Neural cell (in vitro differentiated cells): Measurements from ENCODE around the gene ADAMTS17.

Source experiments
- CTCF ChIP-seq: fragments of 450-650 bp; IDR thresholded peaks from 2 replicates; pipeline ENCODE4 v1.5.1; 2014; ENCODE audit warnings: antibody characterized with exemption, mild to moderate bottlenecking, moderate library complexity; ENCODE audit not compliant: poor library complexity, severe bottlenecking
- EP300 ChIP-seq: fragments of 450-650 bp; conservative IDR thresholded peaks from 2 replicates; pipeline ENCODE4 v1.6.1; 2014; ENCODE audit warnings: antibody characterized with exemption, mild to moderate bottlenecking, moderate library complexity; ENCODE audit not compliant: poor library complexity, severe bottlenecking
- POLR2AphosphoS5 ChIP-seq: IDR thresholded peaks from 2 replicates; pipeline ENCODE4 v1.6.1; 2012
- SMC3 ChIP-seq: fragments of 450-650 bp; conservative IDR thresholded peaks from 2 replicates; pipeline ENCODE4 v1.6.1; 2014; ENCODE audit warnings: antibody characterized with exemption, mild to moderate bottlenecking, moderate library complexity; ENCODE audit not compliant: poor library complexity

- TF ChIP-seq CTCF (no peak), EP300 (no peak), POLR2AphosphoS5 (no peak), SMC3 (no peak)
Measured at GRCh38 chr15:100090411-100090810, 251.4 kb downstream of the ADAMTS17 start.
